H1 (cell line): ENCODE data around the gene COLEC12. TPM values are rescaled to one million over a fixed set of nuclear protein-coding genes. Genes with fewer than 3 reads are reported as not detected.

Experiments
- CTCF ChIA-PET: fragments of 300-600 bp; sonication (Branson Sonifier 250); formaldehyde crosslinking; loops from one replicate; lab custom pipeline; 2021; ENCODE audit not compliant: partially characterized antibody; lab: Charles Lee
- POLR2A ChIA-PET: fragments of 300-600 bp; sonication (Branson Sonifier 250); formaldehyde crosslinking; loops from one replicate; lab custom pipeline; 2021; ENCODE audit warnings: inconsistent platforms; ENCODE audit not compliant: partially characterized antibody; lab: Charles Lee
- DNase-seq, 2 experiments: peaks; one replicate each; pipeline versions ENCODE4 v3.0.0 to v3.0.0-alpha.2; 2010 to 2022; ENCODE audit warnings: low spot score in 2 of 2, low read depth in 1 of 2, mixed read lengths in 1 of 2
- FAIRE-seq: peaks from 2 replicates; lab custom pipeline; 2011; peaks lifted over from hg19 to GRCh38; lab: Jason Lieb, UNC
- H2AFZ ChIP-seq: 2 replicates; pipeline ENCODE4 v1.8.1; 2012; ENCODE audit warnings: low read length, inconsistent platforms
- H2AK5ac ChIP-seq: 2 replicates; pipeline ENCODE4 v1.6.1; 2013; ENCODE audit warnings: low read depth, low read length
- H2BK120ac ChIP-seq: replicated peaks from 2 replicates; pipeline ENCODE3; 2013; ENCODE audit warnings: low read depth, low read length, inconsistent platforms
- H2BK12ac ChIP-seq: 2 replicates; pipeline ENCODE4 v1.6.1; 2013; ENCODE audit warnings: low read depth, low read length
- H2BK15ac ChIP-seq: 2 replicates; pipeline ENCODE4 v1.6.1; 2013; ENCODE audit warnings: low read length
- H2BK20ac ChIP-seq: 2 replicates; pipeline ENCODE4 v1.6.1; 2013; ENCODE audit warnings: low read length
- H2BK5ac ChIP-seq: 2 replicates; pipeline ENCODE4 v1.6.1; 2013; ENCODE audit warnings: low read depth, low read length
- H3K14ac ChIP-seq: 2 replicates; pipeline ENCODE4 v1.6.1; 2013; ENCODE audit warnings: inconsistent platforms; ENCODE audit not compliant: insufficient read length
- H3K18ac ChIP-seq: 2 replicates; pipeline ENCODE4 v1.6.1; 2013; ENCODE audit warnings: low read length; ENCODE audit errors: extremely low read depth
- H3K23ac ChIP-seq: 2 replicates; pipeline ENCODE4 v1.6.1; 2013; ENCODE audit warnings: inconsistent platforms; ENCODE audit not compliant: insufficient read length
- H3K23me2 ChIP-seq: 2 replicates; pipeline ENCODE4 v1.6.1; 2013; ENCODE audit warnings: low read depth, low read length
- H3K27ac ChIP-seq: 2 replicates; pipeline ENCODE4 v1.6.1; 2011; ENCODE audit warnings: low read depth, low read length, inconsistent platforms
- H3K27me3 ChIP-seq, 4 experiments: replicated peaks in 1 of 4; 1 replicate in 1 of 4; 2 replicates in 3 of 4; pipeline versions ENCODE4 v1.6.1 to v1.8.1; 2011 to 2013; ENCODE audit warnings: low read length in 3 of 4, mild to moderate bottlenecking in 3 of 4, inconsistent platforms in 2 of 4, mixed read lengths in 2 of 4, moderate library complexity in 1 of 4; ENCODE audit not compliant: control insufficient read depth in 3 of 4, insufficient read depth in 3 of 4; ENCODE audit errors: extremely low read depth in 1 of 4
- H3K36me3 ChIP-seq, 4 experiments: 2 replicates each; pipeline versions ENCODE4 v1.6.1 to v1.8.1; 2011 to 2013; ENCODE audit warnings: mild to moderate bottlenecking in 4 of 4, low read length in 3 of 4, moderate library complexity in 2 of 4, control low read depth in 1 of 4, inconsistent platforms in 1 of 4; ENCODE audit not compliant: insufficient read depth in 4 of 4, control insufficient read depth in 2 of 4
- H3K4ac ChIP-seq: replicated peaks from 2 replicates; pipeline ENCODE3; 2013; ENCODE audit warnings: low read length, low read depth, mixed read lengths, inconsistent platforms; ENCODE audit not compliant: insufficient read length
- H3K4me1 ChIP-seq, 4 experiments: replicated peaks in 1 of 4; 1 replicate in 1 of 4; 2 replicates in 3 of 4; pipeline versions ENCODE4 v1.6.1 to v1.8.1; 2011 to 2013; ENCODE audit warnings: low read length in 3 of 4, inconsistent platforms in 2 of 4, mixed read lengths in 1 of 4; ENCODE audit not compliant: insufficient read depth in 4 of 4, control insufficient read depth in 3 of 4
- H3K4me2 ChIP-seq, 2 experiments: 2 replicates each; pipeline versions ENCODE4 v1.6.1 to v1.8.1; 2011 to 2013; ENCODE audit warnings: low read depth in 2 of 2, low read length in 2 of 2, control low read depth in 1 of 2, inconsistent platforms in 1 of 2, mild to moderate bottlenecking in 1 of 2; ENCODE audit not compliant: insufficient read depth in 1 of 2
- H3K4me3 ChIP-seq, 4 experiments: fragments of 200-600, 300-600 bp in 1 of 4; sonication (generic), shearing (Covaris generic), sonication (Bioruptor Twin) in 1 of 4; 2 replicates each; pipeline versions ENCODE4 v1.5.1 to v1.8.1; 2011 to 2016; ENCODE audit warnings: low read length in 4 of 4, low read depth in 3 of 4, control low read depth in 2 of 4, inconsistent platforms in 2 of 4, mild to moderate bottlenecking in 2 of 4, mixed read lengths in 1 of 4, moderate library complexity in 1 of 4; ENCODE audit not compliant: insufficient read depth in 2 of 4; ENCODE audit errors: extremely low read depth in 1 of 4
- H3K56ac ChIP-seq: replicated peaks from 2 replicates; pipeline ENCODE3; 2013; ENCODE audit warnings: low read depth, mild to moderate bottlenecking, mixed read lengths, low read length, inconsistent platforms; ENCODE audit not compliant: insufficient read length
- H3K79me1 ChIP-seq: 2 replicates; pipeline ENCODE4 v1.6.1; 2013; ENCODE audit warnings: low read depth, low read length, control low read depth
- H3K79me2 ChIP-seq, 2 experiments: 2 replicates each; pipeline versions ENCODE4 v1.6.1 to v1.8.1; 2012 to 2013; ENCODE audit warnings: low read length in 2 of 2, mild to moderate bottlenecking in 2 of 2, inconsistent platforms in 1 of 2; ENCODE audit not compliant: insufficient read depth in 2 of 2, control insufficient read depth in 1 of 2
- H3K9ac ChIP-seq, 4 experiments: replicated peaks in 1 of 4; 1 replicate in 1 of 4; 2 replicates in 3 of 4; pipeline versions ENCODE4 v1.6.1 to v1.8.1; 2011 to 2013; ENCODE audit warnings: low read depth in 3 of 4, low read length in 3 of 4, control low read depth in 2 of 4, mild to moderate bottlenecking in 2 of 4, moderate library complexity in 2 of 4, inconsistent platforms in 1 of 4; ENCODE audit errors: extremely low read depth in 1 of 4
- H3K9me3 ChIP-seq, 2 experiments: 2 replicates each; pipeline versions ENCODE4 v1.6.1 to v1.8.1; 2012 to 2013; ENCODE audit warnings: mild to moderate bottlenecking in 2 of 2, moderate library complexity in 2 of 2, control low read depth in 1 of 2, inconsistent platforms in 1 of 2, low read depth in 1 of 2, low read length in 1 of 2, mixed read lengths in 1 of 2; ENCODE audit not compliant: insufficient read depth in 2 of 2
- H4K20me1 ChIP-seq, 2 experiments: replicated peaks in 1 of 2; 2 replicates each; pipeline versions ENCODE3 to v1.8.1; 2011 to 2013; ENCODE audit warnings: inconsistent platforms in 2 of 2, low read length in 2 of 2, mild to moderate bottlenecking in 1 of 2; ENCODE audit not compliant: insufficient read depth in 2 of 2, control insufficient read depth in 1 of 2
- H4K5ac ChIP-seq: 2 replicates; pipeline ENCODE4 v1.6.1; 2013; ENCODE audit warnings: low read length, low read depth, mixed read lengths, inconsistent platforms; ENCODE audit not compliant: insufficient read length
- H4K8ac ChIP-seq: 2 replicates; pipeline ENCODE4 v1.8.0; 2013; ENCODE audit warnings: mild to moderate bottlenecking, moderate library complexity, low read length, inconsistent platforms; ENCODE audit not compliant: insufficient read depth; ENCODE audit errors: extremely low read depth
- H4K91ac ChIP-seq: replicated peaks from 2 replicates; pipeline ENCODE3; 2013; ENCODE audit warnings: low read length, mixed read lengths, inconsistent platforms; ENCODE audit not compliant: insufficient read length
- ASH2L ChIP-seq: fragments of 200-600, 300-600 bp; sonication (generic); IDR thresholded peaks from one replicate; pipeline ENCODE4 v1.7.1; 2017; ENCODE audit warnings: low read length
- BCL11A ChIP-seq, 2 experiments: IDR thresholded peaks; one replicate each; pipeline ENCODE4 v1.6.1; 2011; ENCODE audit warnings: low read depth in 2 of 2, low read length in 2 of 2, mild to moderate bottlenecking in 2 of 2
- CBX8 ChIP-seq: fragments of 300-800, 300-1000 bp; sonication (generic); IDR thresholded peaks from 2 replicates; pipeline ENCODE4 v1.7.1; 2016; ENCODE audit warnings: low read depth, low read length, borderline replicate concordance
- CHD1 ChIP-seq: IDR thresholded peaks from 2 replicates; pipeline ENCODE4 v1.6.1; 2012; ENCODE audit warnings: low read depth, low read length, improper control_type of control experiment
- MAFK ChIP-seq: IDR thresholded peaks from 2 replicates; pipeline ENCODE4 v1.6.1; 2012; ENCODE audit warnings: low read depth, mild to moderate bottlenecking, improper control_type of control experiment, low read length
- POLR2A ChIP-seq, 2 experiments: IDR thresholded peaks; 1 replicate in 1 of 2; 2 replicates in 1 of 2; pipeline ENCODE4 v1.6.1; 2011; ENCODE audit warnings: low read depth in 2 of 2, low read length in 2 of 2, mild to moderate bottlenecking in 2 of 2; ENCODE audit errors: control extremely low read depth in 1 of 2
- POU5F1 ChIP-seq: IDR thresholded peaks from 2 replicates; pipeline ENCODE4 v1.6.1; 2011; ENCODE audit warnings: low read depth, mild to moderate bottlenecking, low read length, moderate library complexity
- RBBP5 ChIP-seq: IDR thresholded peaks from 2 replicates; pipeline ENCODE4 v1.7.1; 2012; ENCODE audit warnings: low read depth, mild to moderate bottlenecking, inconsistent platforms, low read length, moderate library complexity, borderline replicate concordance
- RFX5 ChIP-seq: IDR thresholded peaks from 2 replicates; pipeline ENCODE4 v1.6.1; 2011; ENCODE audit warnings: low read depth, low read length, improper control_type of control experiment, borderline replicate concordance
- SIRT6 ChIP-seq: IDR thresholded peaks from one replicate; pipeline ENCODE4 v1.7.1; 2012; ENCODE audit warnings: low read length, inconsistent platforms
- SP2 ChIP-seq: IDR thresholded peaks from 2 replicates; pipeline ENCODE4 v1.6.1; 2012; ENCODE audit warnings: mild to moderate bottlenecking, low read length, inconsistent platforms
- SUZ12 ChIP-seq: fragments of 200-600 bp; sonication (generic); IDR thresholded peaks from 2 replicates; pipeline ENCODE4 v1.6.1; 2012; ENCODE audit warnings: mild to moderate bottlenecking, inconsistent platforms, low read length, moderate library complexity, mixed read lengths
- TAF1 ChIP-seq: IDR thresholded peaks from 2 replicates; pipeline ENCODE4 v1.6.1; 2011; ENCODE audit warnings: mild to moderate bottlenecking, low read depth, low read length
- TAF7 ChIP-seq: optimal IDR thresholded peaks from 2 replicates; pipeline ENCODE3; 2011; ENCODE audit warnings: low read depth, mild to moderate bottlenecking, inconsistent platforms, low read length, moderate library complexity, borderline replicate concordance
- TCF12 ChIP-seq: IDR thresholded peaks from 2 replicates; pipeline ENCODE4 v1.6.1; 2011; ENCODE audit warnings: low read depth, mild to moderate bottlenecking, low read length
- WGBS, 2 experiments: shearing (Covaris generic) in 1 of 2; methylation state at CpG; one replicate each; pipeline versions ENCODE4 v1.1.6 to v1.1.7; 2013 to 2015; ENCODE audit warnings: low lambda C conversion rate in 2 of 2, mixed read lengths in 2 of 2, inconsistent platforms in 1 of 2, low coverage in 1 of 2, missing lambda C conversion rate in 1 of 2; ENCODE audit not compliant: insufficient replicate concordance in 2 of 2, insufficient coverage in 1 of 2, insufficient read length in 1 of 2; ENCODE audit errors: extremely low coverage in 1 of 2, missing lambda C conversion rate in 1 of 2; 5-methylcytosine and 5-hydroxymethylcytosine counted together
- polyA plus RNA-seq, 7 experiments: library from polyadenylated mRNA; depleted of rRNA in 3 of 7; stranded (reverse) in 5 of 7; unstranded in 2 of 7; fragments of >200 nt in 5 of 7; fragments of 200-250 nt in 2 of 7; gene quantifications; 1 replicate in 5 of 7; 2 replicates in 1 of 7; 4 replicates in 1 of 7; pipeline versions ENCODE4 v1.2.1 to v1.2.3, GENCODE V29; 2011 to 2013; ENCODE audit warnings: missing spikeins in 2 of 7, mixed read lengths in 2 of 7
- total RNA-seq: library from RNA; stranded (reverse); fragmentation: NEBNext Ultra II Directional; extraction: Animal tissue kit (Norgen Biotek cat#: 25700); gene quantifications from 2 replicates; pipeline ENCODE4 v1.2.1, GENCODE V29; 2021

Gene COLEC12
- total and polyA plus RNA-seq, 2 of the 8 experiments (the other 6 are each of a cell fraction or from before 2014, with no cell fraction given): 0.44 to 2.3 TPM

GRCh38 chr18:274313-274712 is 226.2 kb downstream of the COLEC12 start:
- ChIA-PET CTCF (interaction anchor here (0.6 to 1.3 kb wide), 3 partner anchors 222 to 349 kb away, joined by 3 read pairs; no protein-coding TSS in a partner anchor), POLR2A (interaction anchor here (1.4 kb wide), 1 partner anchor 12 kb away, joined by 3 read pairs; no protein-coding TSS in a partner anchor)
- Histone ChIP-seq H2AK5ac (no peak overlapping the region), H2AFZ (no peak overlapping the region), H3K36me3 (no peaks in the 10 kb centered on the region), H3K27ac (no peak overlapping the region), H3K79me1 (no peaks in the 10 kb centered on the region), H3K56ac (no peak overlapping the region), H3K9me3 (no peaks in the 10 kb centered on the region), H3K23me2 (no peaks in the 10 kb centered on the region), H4K20me1 (no peaks in the 10 kb centered on the region), H4K8ac (no peak overlapping the region), H2BK5ac (no peak overlapping the region), H2BK20ac (no peak overlapping the region), H3K9ac (no peak overlapping the region), H2BK15ac (no peak overlapping the region), H3K18ac (no peak overlapping the region), H3K23ac (no peak overlapping the region), H3K79me2 (no peaks in the 10 kb centered on the region), H3K4ac (no peak overlapping the region), H3K14ac (no peak overlapping the region), H4K91ac (no peak overlapping the region), H2BK12ac (no peak overlapping the region), H3K27me3 (peaks cover 0 to 1% (median 0%) of the 10 kb centered on the region in 4 experiments; a peak in 1 of 7 replicates), H2BK120ac (no peak overlapping the region), H3K4me2 (no peak overlapping the region), H3K4me1 (peaks cover 0 to 3% (median 0%) of the 10 kb centered on the region in 4 experiments; a peak in 1 of 7 replicates), H4K5ac (no peak overlapping the region), H3K4me3 (no peak overlapping the region)
- 82% methylated on average over 8 of the region's 8 CpGs; no CpG with 5 or more reads in 1 of the 2 experiments for WGBS, 2 experiments
- no peak for DNase-seq
- FAIRE-seq: no peak
- no peak for TF ChIP-seq RFX5
- no peak for TF ChIP-seq CHD1
- no peak for TF ChIP-seq BCL11A (IDR thresholded peaks at IDR 0.05; ENCODE audit: low read depth in 2 of 2, low read length in 2 of 2)
- TF ChIP-seq SP2: no peak
- TF ChIP-seq CBX8: no peak
- no peak for TF ChIP-seq ASH2L
- TF ChIP-seq SIRT6: no peak
- no peak for TF ChIP-seq POU5F1
- no peak for TF ChIP-seq RBBP5
- no peak for TF ChIP-seq SUZ12
- TF ChIP-seq TAF1: no peak
- no peak for TF ChIP-seq TCF12
- no peak for TF ChIP-seq TAF7
- TF ChIP-seq POLR2A (IDR thresholded peaks at IDR 0.05; ENCODE audit: control extremely low read depth in 1 of 2, low read depth in 2 of 2, low read length in 2 of 2): no peak
- TF ChIP-seq MAFK: no peak
